ENCODE results near the gene WFDC1.

DNA sequence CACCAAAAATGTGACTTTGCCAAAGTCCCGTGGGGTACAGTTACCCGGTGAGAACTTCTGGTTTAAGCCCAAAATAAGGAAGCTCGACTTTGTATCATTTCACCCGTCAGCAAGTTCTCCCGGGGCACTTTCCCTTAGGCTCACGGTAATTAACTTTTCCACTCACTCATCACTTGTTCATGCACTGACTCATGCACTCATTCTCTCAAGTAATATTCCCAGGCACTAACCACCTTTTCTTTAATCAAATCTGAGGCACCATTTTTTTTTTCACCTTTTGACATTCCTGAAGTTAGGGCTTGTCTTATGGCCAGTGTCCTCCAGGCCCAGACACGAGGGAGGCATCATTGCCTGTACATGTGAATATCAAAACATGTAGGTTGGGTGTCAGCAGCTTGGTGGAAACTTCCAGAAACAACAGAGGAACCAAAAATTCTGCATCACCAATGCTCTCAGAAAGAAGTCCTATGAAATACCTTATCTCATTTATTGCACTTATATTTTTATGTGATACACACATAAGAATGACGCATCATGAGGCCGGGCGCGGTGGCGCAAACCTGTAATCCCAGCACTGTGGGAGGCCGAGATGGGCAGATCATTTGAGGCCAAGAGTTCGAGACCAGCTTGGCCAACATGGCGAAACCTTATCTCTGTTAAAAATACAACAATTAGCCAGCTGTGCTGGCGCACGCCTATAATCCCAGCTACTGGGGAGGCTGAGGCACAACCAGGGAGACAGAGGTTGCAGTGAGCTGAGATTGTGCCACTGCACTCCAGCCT is 37.5 kb downstream of the WFDC1 start:
- TF ChIP-seq POLR2A (IDR thresholded peaks at IDR 0.05): no peak
- TF ChIP-seq, protein P1, sequence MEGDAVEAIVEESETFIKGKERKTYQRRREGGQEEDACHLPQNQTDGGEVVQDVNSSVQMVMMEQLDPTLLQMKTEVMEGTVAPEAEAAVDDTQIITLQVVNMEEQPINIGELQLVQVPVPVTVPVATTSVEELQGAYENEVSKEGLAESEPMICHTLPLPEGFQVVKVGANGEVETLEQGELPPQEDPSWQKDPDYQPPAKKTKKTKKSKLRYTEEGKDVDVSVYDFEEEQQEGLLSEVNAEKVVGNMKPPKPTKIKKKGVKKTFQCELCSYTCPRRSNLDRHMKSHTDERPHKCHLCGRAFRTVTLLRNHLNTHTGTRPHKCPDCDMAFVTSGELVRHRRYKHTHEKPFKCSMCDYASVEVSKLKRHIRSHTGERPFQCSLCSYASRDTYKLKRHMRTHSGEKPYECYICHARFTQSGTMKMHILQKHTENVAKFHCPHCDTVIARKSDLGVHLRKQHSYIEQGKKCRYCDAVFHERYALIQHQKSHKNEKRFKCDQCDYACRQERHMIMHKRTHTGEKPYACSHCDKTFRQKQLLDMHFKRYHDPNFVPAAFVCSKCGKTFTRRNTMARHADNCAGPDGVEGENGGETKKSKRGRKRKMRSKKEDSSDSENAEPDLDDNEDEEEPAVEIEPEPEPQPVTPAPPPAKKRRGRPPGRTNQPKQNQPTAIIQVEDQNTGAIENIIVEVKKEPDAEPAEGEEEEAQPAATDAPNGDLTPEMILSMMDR (IDR thresholded peaks at IDR 0.05): no peak

Measured in sigmoid colon (tissue), 3 donors.